Mesendoderm (in vitro differentiated cells): ENCODE data around the gene HIGD2A.

Experiments
- DNase-seq: peaks from one replicate; pipeline ENCODE4 v3.0.0; 2013
- H2AK5ac ChIP-seq: 2 replicates; pipeline ENCODE4 v1.6.1; 2013; ENCODE audit warnings: low read length, inconsistent platforms
- H2BK120ac ChIP-seq: 2 replicates; pipeline ENCODE4 v1.6.1; 2013; ENCODE audit warnings: low read depth, mild to moderate bottlenecking, low read length, moderate library complexity, mixed read lengths
- H2BK15ac ChIP-seq: replicated peaks from 2 replicates; pipeline ENCODE4 v1.6.1; 2013; ENCODE audit warnings: low read depth, mild to moderate bottlenecking, moderate library complexity
- H2BK5ac ChIP-seq: 2 replicates; pipeline ENCODE4 v1.6.1; 2013; ENCODE audit warnings: low read length, inconsistent platforms
- H3K18ac ChIP-seq: 2 replicates; pipeline ENCODE4 v1.6.1; 2013; ENCODE audit warnings: mild to moderate bottlenecking, low read length, mixed read lengths
- H3K23ac ChIP-seq: one replicate; pipeline ENCODE4 v1.6.1; 2013; ENCODE audit warnings: low read length
- H3K27ac ChIP-seq: 2 replicates; pipeline ENCODE4 v1.5.1; 2013; ENCODE audit warnings: low read depth, mild to moderate bottlenecking, inconsistent platforms, low read length, moderate library complexity
- H3K27me3 ChIP-seq: 2 replicates; pipeline ENCODE4 v1.6.1; 2013; ENCODE audit warnings: low read length, control low read depth, mild to moderate bottlenecking, inconsistent platforms; ENCODE audit not compliant: insufficient read depth, poor library complexity
- H3K36me3 ChIP-seq: 2 replicates; pipeline ENCODE4 v1.6.1; 2013; ENCODE audit warnings: low read length, inconsistent platforms; ENCODE audit not compliant: control insufficient read depth, insufficient read depth
- H3K4ac ChIP-seq: one replicate; pipeline ENCODE4 v1.6.1; 2013; ENCODE audit warnings: low read depth, mild to moderate bottlenecking, low read length, moderate library complexity
- H3K4me1 ChIP-seq: 2 replicates; pipeline ENCODE4 v1.6.1; 2013; ENCODE audit warnings: low read depth, low read length, inconsistent platforms; ENCODE audit not compliant: control insufficient read depth
- H3K4me2 ChIP-seq: 2 replicates; pipeline ENCODE4 v1.6.1; 2013; ENCODE audit warnings: low read length
- H3K4me3 ChIP-seq: 2 replicates; pipeline ENCODE4 v1.5.1; 2013; ENCODE audit warnings: mild to moderate bottlenecking, low read length
- H3K56ac ChIP-seq: one replicate; pipeline ENCODE4 v1.6.1; 2013; ENCODE audit warnings: low read length
- H3K79me1 ChIP-seq: 2 replicates; pipeline ENCODE4 v1.6.1; 2013; ENCODE audit warnings: low read length, inconsistent platforms
- H3K79me2 ChIP-seq: 2 replicates; pipeline ENCODE4 v1.6.1; 2013; ENCODE audit warnings: mild to moderate bottlenecking, low read length; ENCODE audit not compliant: control insufficient read depth, insufficient read depth
- H3K9ac ChIP-seq: 2 replicates; pipeline ENCODE4 v1.6.1; 2013; ENCODE audit warnings: low read length, inconsistent platforms
- H4K5ac ChIP-seq: one replicate; pipeline ENCODE4 v1.6.1; 2013; ENCODE audit warnings: low read length
- H4K8ac ChIP-seq: one replicate; pipeline ENCODE4 v1.6.1; 2013; ENCODE audit warnings: low read depth, mild to moderate bottlenecking, control low read depth, low read length, moderate library complexity
- WGBS: extraction: QIAGEN DNeasy Blood & Tissue Kit; methylation state at CpG from one replicate; pipeline ENCODE4 v1.1.7; 2013; ENCODE audit warnings: low lambda C conversion rate, missing lambda C conversion rate; ENCODE audit not compliant: insufficient coverage; ENCODE audit errors: extremely low coverage; 5-methylcytosine and 5-hydroxymethylcytosine counted together

Gene HIGD2A

GRCh38 chr5:176413709-176414191 lies 25.2 kb downstream of the HIGD2A start:
- Histone ChIP-seq H3K56ac (no peak overlapping the region), H3K27me3 (no peaks in the 10 kb centered on the region), H3K36me3 (no peaks in the 10 kb centered on the region), H3K23ac (no peak overlapping the region), H3K4ac (no peak overlapping the region), H2BK15ac (no peak overlapping the region), H2BK120ac (no peak overlapping the region), H3K79me1 (no peaks in the 10 kb centered on the region), H3K27ac (no peak overlapping the region), H3K4me3 (no peak overlapping the region), H3K18ac (no peak overlapping the region), H2AK5ac (no peak overlapping the region), H4K8ac (no peak overlapping the region), H3K4me2 (no peak overlapping the region), H4K5ac (no peak overlapping the region), H3K79me2 (no peaks in the 10 kb centered on the region), H3K4me1 (no peaks in the 10 kb centered on the region), H2BK5ac (no peak overlapping the region), H3K9ac (no peak overlapping the region)
- DNase-seq: no peak
- no CpG with 5 or more reads among the region's 7 CpGs for WGBS

DNA sequence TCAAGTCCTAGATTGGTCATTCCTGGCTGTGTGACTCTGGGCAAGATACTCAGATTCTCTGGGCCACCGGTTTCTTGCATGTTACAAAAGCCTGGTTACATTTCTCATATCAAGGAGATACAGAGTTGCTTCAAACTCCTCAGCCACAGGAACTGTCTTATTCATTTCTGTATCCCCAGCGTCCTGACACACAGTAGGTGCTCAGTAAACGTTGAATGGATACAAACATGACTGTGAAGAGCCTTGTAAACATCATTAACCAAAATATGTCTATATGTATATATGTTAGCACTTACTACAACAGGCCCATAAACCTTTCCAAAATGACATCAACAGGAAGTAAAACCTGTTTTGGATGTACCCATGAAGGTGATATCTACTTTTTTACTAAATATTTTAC lies 26.2 kb downstream of the HIGD2A start:
- H3K9ac ChIP-seq: no peak overlapping the region
- H3K4ac ChIP-seq: no peak overlapping the region
- no peak overlapping the region for H3K56ac ChIP-seq
- H3K18ac ChIP-seq: no peak overlapping the region
- no peaks in the 10 kb centered on the region for H3K36me3 ChIP-seq
- H3K4me2 ChIP-seq: no peak overlapping the region
- H2BK5ac ChIP-seq: no peak overlapping the region
- no peak overlapping the region for H2AK5ac ChIP-seq
- H2BK120ac ChIP-seq: no peak overlapping the region
- no peaks in the 10 kb centered on the region for H3K27me3 ChIP-seq
- DNase-seq: no peak
- no peak overlapping the region for H4K8ac ChIP-seq
- no CpG with 5 or more reads among the region's 3 CpGs for WGBS
- H3K23ac ChIP-seq: no peak overlapping the region
- H3K4me1 ChIP-seq: no peaks in the 10 kb centered on the region
- H3K79me1 ChIP-seq: no peaks in the 10 kb centered on the region
- H4K5ac ChIP-seq: no peak overlapping the region
- H2BK15ac ChIP-seq: no peak overlapping the region
- no peak overlapping the region for H3K4me3 ChIP-seq
- no peak overlapping the region for H3K27ac ChIP-seq
- H3K79me2 ChIP-seq: no peaks in the 10 kb centered on the region

DNA sequence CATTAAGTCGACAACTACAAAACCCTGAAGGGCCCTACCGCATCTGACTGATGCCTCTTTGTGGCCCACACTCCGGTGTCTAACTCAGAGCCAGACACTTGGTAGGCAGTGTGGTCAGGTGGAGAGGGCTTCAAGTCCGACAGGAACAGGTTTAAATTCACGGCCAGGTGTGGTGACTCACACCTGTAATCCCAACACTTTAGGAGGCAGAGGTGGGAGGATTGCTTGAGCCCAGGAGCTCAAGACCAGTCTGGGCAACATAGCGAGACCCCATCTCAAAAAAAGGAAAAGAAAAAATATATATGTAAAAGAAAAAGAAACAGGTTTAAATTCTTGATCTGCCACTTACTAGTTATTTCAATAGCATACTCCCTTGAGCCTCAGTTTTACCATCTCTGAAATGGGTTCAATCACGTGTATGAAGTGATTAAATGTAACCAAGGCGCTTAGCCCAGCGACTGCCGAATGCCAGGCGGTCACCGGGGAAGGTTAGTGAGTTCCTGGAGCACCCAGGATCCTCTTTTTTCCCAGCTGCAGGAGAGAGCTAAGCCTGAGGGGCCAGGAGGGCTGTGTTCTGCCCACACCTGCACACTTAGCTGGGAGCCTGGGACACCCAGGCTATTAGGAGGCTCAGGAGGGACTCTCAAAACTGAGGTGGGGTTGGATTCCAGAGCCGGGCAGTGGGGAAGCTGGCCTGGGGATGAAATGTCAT lies 26.8 kb downstream of the HIGD2A start:
- Histone ChIP-seq H3K4ac (no peak overlapping the region), H3K79me1 (no peaks in the 10 kb centered on the region), H2BK5ac (no peak overlapping the region), H3K18ac (no peak overlapping the region), H3K23ac (no peak overlapping the region), H3K56ac (peak overlapping the region; percentile 83), H4K5ac (no peak overlapping the region), H3K27ac (peak overlapping the region; percentile 63), H3K4me1 (no peaks in the 10 kb centered on the region), H3K27me3 (no peaks in the 10 kb centered on the region), H4K8ac (no peak overlapping the region), H2BK120ac (no peak overlapping the region), H3K79me2 (no peaks in the 10 kb centered on the region), H3K36me3 (no peaks in the 10 kb centered on the region), H3K4me2 (peak overlapping the region; percentile 68), H3K4me3 (peak overlapping the region; percentile 68), H2AK5ac (no peak overlapping the region), H2BK15ac (no peak overlapping the region), H3K9ac (peak overlapping the region; percentile 71)
- no CpG with 5 or more reads among the region's 13 CpGs for WGBS
- no peak for DNase-seq

DNA sequence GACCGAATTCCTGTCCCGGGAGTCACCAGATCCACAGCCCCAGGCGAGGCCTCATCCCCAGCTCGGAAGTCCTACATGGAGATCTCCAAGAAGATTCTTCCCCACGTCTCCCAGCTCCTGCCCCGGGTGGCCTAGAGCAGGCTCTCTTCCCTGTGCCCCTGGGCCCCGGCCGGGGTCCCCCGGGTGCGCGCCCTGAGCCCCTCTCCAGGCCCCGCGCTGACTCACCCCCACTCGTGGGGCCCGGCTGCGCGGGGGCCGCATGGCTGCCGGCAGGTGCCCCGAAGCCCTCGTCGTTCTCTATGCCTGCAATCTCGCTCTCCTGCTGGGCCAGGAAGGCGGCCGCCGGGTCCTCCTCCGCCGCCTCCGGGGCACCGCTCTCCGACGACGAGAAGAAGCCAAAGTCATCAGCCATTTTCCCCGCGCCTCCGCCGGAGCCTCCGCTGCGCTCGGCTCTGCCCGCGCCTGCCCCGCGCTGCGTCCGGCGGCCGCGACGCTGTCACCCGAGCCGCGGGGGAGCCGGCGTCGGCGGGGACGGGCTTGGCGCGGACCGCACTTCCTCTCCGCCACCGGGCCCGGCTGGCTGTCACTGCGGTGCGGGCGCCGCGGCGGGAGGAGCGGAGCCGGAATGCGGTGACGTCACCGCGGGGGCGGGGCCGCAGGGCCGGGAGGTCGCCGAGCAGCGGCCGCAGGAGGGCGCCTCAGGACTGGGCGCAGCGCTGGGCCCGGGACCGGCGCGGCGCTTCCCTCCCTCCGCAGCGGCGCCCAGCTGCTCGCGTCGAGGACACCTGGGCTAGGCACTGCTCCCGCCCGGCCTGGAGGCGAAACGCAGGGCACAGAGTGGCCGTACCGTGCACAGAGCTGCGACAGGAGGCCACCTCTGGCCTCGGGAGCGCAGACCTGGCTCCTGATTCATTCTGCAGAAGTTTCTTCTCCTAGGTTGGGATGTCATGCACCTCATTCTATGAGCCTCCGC lies 27.7 kb downstream of the HIGD2A start, which contains the start of gene CLTB:
CLTB (minus strand) TSS at position 588 of the 973 bp plus-strand sequence; CDS start at position 412, 176 bp downstream.
- H3K56ac ChIP-seq: peak within 1 kb of the TSS; percentile 83
- H4K5ac ChIP-seq: no peak within 1 kb of the TSS
- no peaks in the 10 kb centered on the region for H3K36me3 ChIP-seq
- H2AK5ac ChIP-seq: no peak within 1 kb of the TSS
- H3K4me1 ChIP-seq: no peaks in the 10 kb centered on the region
- no peak within 1 kb of the TSS for H2BK120ac ChIP-seq
- H3K4me3 ChIP-seq: peak within 1 kb of the TSS; percentile 68
- H3K27ac ChIP-seq: peak within 1 kb of the TSS; percentile 63
- no peak within 1 kb of the TSS for H4K8ac ChIP-seq
- H3K27me3 ChIP-seq: no peaks in the 10 kb centered on the region
- no CpG with 5 or more reads among the region's 107 CpGs for WGBS
- no peak within 1 kb of the TSS for H3K4ac ChIP-seq
- H3K4me2 ChIP-seq: peak within 1 kb of the TSS; percentile 68
- H3K9ac ChIP-seq: peak within 1 kb of the TSS; percentile 71
- no peak within 1 kb of the TSS for H3K23ac ChIP-seq
- peak within 1 kb of the TSS; percentile 7 for H3K18ac ChIP-seq
- no peaks in the 10 kb centered on the region for H3K79me1 ChIP-seq
- H2BK15ac ChIP-seq: no peak within 1 kb of the TSS
- H3K79me2 ChIP-seq: no peaks in the 10 kb centered on the region
- H2BK5ac ChIP-seq: no peak within 1 kb of the TSS
- DNase-seq: peak; percentile 91

DNA sequence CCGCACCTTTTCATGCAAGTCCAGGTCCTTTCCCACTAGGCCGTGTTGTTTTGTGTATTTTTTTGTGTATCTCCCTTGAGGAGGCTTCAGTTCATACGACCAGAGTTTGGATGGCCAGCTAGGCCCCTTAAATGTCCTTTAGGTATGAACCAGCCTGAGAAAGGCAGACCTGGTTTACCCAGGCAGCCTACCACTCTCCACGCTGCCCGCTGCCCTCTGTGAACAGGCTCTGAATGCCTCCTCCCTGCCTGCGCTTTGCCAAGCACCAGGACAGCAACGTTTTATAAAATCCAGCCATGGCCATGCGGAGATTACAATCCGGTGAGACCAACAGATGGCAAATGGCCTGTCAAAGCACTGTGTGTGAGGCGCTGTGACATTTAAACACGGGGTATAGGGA lies 28.4 kb downstream of the HIGD2A start:
- Histone ChIP-seq H2BK15ac (no peak overlapping the region), H3K79me2 (no peaks in the 10 kb centered on the region), H3K18ac (no peak overlapping the region), H3K4ac (no peak overlapping the region), H2AK5ac (no peak overlapping the region), H4K5ac (no peak overlapping the region), H3K4me3 (no peak overlapping the region), H3K4me1 (no peaks in the 10 kb centered on the region), H3K56ac (peak overlapping the region; percentile 39), H4K8ac (no peak overlapping the region), H3K4me2 (no peak overlapping the region), H2BK120ac (no peak overlapping the region), H3K27ac (no peak overlapping the region), H3K23ac (no peak overlapping the region), H3K79me1 (no peaks in the 10 kb centered on the region), H3K27me3 (no peaks in the 10 kb centered on the region), H3K9ac (peak overlapping the region; percentile 1), H2BK5ac (no peak overlapping the region), H3K36me3 (no peaks in the 10 kb centered on the region)
- no CpG with 5 or more reads among the region's 11 CpGs for WGBS
- DNase-seq: no peak
